Renal pelvis (tissue), 4 donors: Measurements from ENCODE around the gene PIP5KL1. TPM values are rescaled to one million over a fixed set of nuclear protein-coding genes. Genes with fewer than 3 reads are reported as not detected.

Experiments
- DNase-seq: peaks from one replicate; pipeline ENCODE4 v3.0.0-alpha.2; 2013
- polyA plus RNA-seq, 3 donors: library from polyadenylated mRNA; unstranded; fragments of 120-200 nt; gene quantifications; one replicate each; pipeline ENCODE4 v1.2.1, GENCODE V29; 2013; ENCODE audit not compliant: insufficient read length in 3 of 3

PIP5KL1 gene
- polyA plus RNA-seq, 3 donors: 1.9 to 2.9 (median 2.7) TPM

DNA sequence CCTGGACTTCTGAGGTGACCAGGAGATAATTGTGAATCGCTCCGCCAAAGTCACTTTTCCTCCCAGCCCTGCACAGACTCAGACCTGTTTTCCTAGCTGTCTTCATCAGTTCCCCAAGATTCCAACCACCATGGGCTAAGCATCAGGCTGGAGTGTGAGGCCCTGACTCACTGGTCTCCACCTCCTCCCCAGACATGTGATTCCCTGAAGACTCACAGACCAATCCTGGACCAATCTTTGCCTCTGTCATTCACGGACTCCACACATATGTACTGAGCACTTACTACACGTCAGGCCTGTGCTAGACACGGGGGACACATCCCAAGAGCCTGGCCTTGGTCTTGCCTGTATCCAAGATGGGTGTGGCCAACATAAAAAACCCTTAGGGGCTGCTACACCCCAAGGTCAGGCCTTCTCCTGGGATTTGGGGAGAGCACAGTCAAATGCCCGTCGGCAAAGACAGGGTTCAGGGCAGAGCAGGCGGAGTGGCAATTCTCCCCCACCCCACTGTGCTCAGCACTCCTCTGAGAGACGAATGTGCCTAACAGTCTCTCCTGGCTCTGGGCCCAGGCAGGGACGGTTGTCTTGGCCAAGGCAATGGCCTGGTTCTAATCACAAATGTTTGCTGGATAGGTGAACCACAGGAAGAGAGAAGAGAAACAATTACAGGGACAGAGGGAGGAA is 38.3 kb upstream of the PIP5KL1 start:
- no peak for DNase-seq

GRCh38 chr9:127968042-127968441 is 37.5 kb upstream of the PIP5KL1 start:
- DNase-seq: no peak

DNA sequence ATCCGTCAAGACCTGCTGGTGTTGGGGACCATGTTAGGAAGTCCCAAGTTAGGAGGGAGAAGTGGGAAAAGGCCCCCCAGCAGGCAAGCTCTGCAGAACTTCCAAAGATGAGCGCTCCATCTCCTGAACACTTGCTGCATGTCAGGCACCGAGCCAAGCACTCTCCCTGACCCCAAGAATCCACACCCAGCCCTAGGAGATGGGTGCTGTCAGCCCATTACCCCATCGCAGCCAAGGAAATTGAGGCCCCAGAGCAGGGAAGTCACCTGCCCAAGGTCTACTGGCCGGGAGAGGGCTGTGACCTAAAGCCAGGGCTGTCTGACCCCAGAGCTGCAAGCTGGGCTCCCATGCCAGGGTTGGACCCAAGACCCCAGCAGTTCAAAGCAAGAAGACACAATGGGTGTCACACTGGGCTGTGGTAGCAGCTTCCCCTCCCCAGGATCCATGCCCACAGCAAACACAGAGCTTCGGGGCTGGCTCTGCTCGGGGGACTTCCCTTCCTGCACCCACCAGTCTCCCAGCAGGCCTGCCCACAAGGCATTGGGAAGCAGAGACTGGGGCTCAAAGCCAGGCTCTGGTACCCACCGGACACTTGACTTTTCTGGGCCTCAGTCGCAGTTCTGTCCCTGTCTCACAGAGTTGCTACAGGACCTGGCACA is 36.7 kb upstream of the PIP5KL1 start:
- DNase-seq: no peak

DNA sequence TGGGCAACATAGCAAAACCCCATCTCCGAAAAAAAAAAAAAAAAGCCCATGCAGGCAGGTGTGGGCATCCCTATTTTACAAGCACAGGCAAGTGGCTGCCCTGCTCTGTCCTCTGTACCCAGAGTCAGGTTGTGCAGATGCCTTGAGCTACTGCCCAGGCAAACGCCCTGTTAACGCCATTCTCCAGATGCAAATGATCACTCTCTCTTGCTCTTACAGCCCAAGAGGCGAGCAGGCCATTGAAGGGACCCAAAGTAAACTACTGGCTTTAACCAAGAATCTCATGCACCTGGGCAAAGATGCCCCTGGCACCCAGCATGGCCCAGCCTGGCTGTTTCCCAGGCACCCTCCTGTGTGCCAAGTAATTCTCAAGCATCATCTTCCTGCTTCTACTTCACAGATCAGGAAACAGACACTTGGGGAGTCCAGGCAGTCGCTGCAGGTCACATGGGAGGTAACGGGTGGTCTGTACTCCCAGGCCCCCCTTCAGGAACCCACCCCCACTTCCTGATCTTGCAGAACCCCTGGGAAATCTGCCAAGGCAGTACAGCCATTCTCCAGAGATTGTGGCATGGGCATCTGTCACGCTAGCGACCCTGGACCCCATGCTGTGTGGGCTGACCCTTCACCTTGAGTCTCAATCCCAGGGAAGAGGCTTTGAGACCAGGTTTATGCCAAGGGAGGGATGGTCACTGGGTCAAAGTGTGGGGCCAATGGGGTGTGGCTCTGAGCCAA is 36.0 kb upstream of the PIP5KL1 start:
- no peak for DNase-seq

GRCh38 chr9:127965953-127966352 is 35.4 kb upstream of the PIP5KL1 start:
- no peak for DNase-seq

DNA sequence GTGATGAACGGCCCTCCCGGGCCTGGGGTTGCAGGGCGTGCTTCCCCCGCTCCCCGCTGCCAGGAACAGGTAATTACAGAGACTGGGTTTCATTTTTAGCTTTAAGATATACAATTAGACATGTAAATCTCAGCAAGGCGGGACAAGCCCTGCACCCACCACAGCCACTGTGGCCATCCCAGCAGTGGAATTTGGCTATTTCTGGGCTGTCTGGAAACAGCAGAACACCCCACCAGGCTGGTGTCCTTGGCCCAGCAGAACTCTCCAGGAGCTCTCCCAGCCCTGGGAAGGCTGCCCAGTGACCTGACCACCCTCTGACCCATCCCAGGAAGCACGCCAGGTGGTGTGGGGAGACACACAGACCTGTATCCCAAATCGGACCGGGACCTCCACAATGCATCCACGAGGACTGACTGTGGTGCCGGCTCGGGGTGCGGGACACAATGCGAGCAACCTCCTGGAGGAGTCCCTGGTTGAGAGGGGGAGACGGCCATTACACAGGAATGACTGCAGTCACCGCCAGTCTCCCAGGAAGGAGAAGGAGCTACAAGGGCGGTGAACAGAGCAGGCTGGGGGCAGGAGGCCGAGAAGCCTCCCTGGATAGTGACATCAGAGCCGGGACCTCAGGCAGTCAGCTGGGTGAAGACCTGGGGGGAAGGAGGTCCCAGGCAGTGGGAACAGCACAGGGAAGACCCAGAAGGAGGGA is 32.9 kb upstream of the PIP5KL1 start:
- DNase-seq: no peak

GRCh38 chr9:127963041-127963358 is 32.4 kb upstream of the PIP5KL1 start:
- DNase-seq: no peak

DNA sequence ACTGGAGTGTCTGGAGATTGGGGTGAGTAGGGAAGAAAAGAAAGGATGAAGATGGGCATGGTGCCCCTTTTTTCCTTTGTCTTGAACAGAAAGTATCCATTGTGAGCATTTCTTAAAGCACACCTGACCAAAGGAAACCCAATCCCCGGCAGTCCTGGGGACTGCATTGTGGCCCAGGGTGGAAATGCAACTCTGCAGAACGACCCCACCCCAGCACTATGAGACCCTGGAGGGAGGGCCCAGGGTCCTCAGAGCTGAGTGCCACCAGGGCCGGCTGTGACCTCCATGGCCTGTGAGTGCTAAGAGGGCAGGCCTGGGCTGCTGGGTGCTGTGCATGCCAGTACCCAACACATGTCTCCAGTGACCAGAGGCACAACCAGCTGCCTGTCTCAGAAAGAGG is 31.7 kb upstream of the PIP5KL1 start:
- DNase-seq: no peak

DNA sequence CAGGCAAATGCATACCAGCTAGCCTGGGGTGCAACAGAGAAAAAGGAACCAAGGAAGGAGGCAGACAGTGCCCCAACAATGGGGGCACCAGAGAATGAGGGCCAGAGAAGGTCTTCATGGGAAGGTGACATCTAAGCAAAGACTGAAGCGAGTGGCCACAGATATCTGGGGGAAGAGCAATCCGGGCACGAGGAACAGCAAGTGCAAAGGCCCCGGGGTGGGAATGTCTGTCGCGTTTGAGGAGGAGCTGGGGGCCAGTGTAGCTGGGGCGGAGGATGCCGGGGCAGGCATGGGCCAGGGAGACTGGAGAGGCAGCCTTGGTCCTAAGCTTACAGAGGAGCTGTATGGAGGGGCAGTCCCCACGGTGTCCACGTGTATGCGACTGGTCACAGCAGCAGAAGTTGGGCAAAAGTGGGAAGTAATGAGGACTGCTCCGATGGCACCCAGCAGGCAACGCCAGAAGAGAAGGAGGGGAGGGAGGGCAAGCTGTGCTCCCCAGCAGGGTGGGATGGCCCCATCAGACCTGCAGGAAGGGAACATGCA is 31.1 kb upstream of the PIP5KL1 start:
- DNase-seq: no peak

- DNase-seq: no peak
Measured at GRCh38 chr9:127961155-127961490, 30.5 kb upstream of the PIP5KL1 start.

DNA sequence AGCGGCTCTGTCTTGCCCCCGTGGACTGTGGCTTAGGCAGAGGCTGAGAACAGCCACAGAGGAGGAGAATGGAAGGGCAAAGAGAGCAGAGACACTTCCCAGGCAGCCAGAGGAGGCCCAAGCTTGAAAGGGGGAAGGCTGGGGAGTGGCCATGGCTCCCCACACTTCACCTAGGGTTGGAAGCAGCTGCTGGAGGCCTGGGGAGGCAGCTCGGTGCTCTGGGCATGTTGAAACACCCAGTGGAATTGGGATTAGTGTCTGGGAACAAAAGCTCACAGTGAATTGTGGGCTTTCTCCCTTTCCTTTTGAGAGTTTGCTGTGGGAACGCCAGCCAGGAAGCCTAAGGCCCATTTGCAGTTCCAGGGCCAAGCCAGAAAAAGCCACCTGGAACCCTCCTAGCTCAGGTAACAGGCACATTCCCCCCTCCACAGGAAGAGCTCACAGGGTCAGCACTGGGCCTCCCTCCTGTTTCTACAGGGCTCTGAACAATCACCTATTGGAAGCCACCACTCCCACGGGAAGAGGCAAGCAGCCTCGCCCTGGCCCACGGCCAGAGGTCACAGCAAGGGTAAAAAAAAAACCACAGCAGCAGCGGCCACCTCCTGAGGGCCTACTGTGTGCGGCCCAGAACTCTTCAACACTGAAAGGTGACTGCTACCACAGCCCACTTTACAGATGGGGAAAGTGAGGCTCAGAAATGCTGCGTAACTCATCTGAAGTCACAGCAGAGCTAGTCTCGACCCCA is 30.0 kb upstream of the PIP5KL1 start:
- no peak for DNase-seq

- no peak for DNase-seq
Measured at GRCh38 chr9:127959841-127960409, 29.3 kb upstream of the PIP5KL1 start.

DNA sequence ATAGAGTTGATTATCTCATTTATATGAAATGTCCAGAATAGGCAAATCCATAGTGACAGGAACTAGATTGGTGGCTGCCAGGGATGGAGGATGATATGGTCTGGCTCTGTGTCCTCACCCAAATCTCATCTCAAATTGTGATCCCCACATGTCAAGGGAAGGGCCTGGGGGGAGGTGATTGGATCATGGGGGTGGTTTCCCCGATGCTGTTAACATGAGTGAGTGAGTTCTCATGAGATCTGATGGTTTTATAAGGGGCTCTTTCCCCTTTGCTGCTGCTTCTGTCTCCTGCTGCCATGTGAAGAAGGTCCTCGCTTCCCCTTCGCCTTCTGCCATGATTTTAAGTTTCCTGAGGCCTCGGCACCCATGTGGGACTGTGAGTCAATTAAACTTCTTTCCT is 28.8 kb upstream of the PIP5KL1 start:
- DNase-seq: no peak

- no peak for DNase-seq
Measured at GRCh38 chr9:127958728-127959127, 28.2 kb upstream of the PIP5KL1 start.

- DNase-seq: no peak
Measured at GRCh38 chr9:127955294-127956015, 24.9 kb upstream of the PIP5KL1 start.

DNA sequence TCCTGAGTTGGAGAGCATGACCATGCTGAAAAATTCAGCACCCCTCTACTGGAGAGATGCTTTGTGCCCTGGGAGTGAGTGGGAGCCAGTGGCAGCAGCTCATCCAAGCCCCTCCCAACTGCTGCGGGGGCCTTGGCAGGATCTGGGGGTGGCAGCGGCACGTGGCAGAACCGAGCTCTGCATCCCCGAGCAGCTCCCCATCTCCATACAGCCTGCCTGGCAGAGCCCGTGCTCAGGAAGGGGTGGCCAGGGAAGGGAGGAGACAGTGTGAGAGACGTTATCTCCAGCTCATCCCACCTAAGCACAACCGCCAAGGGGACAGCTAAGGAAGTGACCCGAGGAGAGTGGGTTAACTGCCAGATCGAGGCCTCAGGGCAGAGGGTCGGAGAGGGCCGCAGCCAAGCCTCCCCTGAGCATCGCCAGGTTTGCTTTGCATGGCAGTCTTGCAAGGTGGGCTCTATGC is 24.3 kb upstream of the PIP5KL1 start:
- DNase-seq: no peak

DNA sequence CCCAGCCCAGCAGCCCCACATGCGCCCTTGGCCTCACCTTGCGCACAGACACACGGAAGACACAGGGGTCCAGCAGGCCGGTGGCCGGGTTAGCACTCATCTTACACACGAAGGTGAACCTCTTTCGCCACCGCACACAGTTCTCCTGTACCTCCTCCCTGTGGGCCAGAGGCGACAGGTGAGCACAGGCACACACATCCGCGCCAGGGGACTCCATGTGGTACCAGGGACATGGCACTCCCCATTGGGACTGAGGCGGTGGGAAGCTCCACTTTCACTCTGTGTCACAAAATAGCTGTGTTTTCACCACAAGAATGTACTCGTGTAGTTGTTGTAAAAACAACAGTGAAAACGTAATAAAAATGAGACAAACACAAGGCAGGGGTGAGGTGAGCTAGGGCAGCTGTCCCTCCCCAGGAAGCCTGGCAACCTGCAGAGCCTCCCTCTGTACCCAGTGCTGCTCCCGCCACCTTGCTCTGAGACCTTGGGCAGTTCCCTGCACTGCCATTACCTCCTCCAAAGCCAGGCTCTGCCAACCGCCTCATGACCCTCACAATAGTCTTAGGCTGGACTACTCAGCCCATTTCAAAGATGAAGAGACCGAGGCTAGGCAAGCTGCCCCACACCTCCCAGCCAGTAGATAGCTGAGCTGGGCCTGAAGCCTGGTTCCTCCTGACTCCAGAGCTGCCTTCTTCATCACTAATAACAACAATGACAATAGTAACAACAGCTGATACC is 23.4 kb upstream of the PIP5KL1 start:
- DNase-seq: no peak

DNA sequence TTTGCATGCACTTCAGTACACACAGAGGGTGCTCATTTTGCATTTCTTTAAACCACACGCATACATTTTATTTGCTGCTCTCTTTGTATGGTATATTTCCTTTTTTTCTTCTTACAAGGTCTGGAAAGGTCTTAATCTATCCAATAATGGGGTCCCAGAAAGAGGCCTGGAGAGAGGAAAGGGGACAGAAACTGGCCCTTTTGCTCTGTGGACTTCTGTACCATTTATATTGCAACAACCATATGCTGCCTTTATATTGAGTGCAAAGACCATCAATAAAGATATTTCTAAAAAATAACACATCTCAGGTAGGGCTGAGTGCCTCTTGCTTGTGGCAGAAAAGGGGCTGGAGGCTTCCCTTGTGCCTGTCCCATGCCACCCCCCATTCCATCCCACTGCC is 22.6 kb upstream of the PIP5KL1 start:
- no peak for DNase-seq

- DNase-seq: no peak
Measured at GRCh38 chr9:127950513-127951289, 20.1 kb upstream of the PIP5KL1 start.
